Esophagus squamous epithelium (tissue), 5 donors: Measurements from ENCODE around the gene FITM1. TPM values are rescaled to one million over a fixed set of nuclear protein-coding genes. Genes with fewer than 3 reads are reported as not detected.

Source experiments
- DNase-seq: peaks from one replicate; lab custom pipeline; 2025; lab: John Stamatoyannopoulos, UW
- H3K27ac ChIP-seq, 4 donors: fragments of 200-600 bp; sonication (generic); one replicate each; pipeline ENCODE4 v1.5.1; 2016 to 2019; ENCODE audit warnings: mild to moderate bottlenecking in 1 of 4
- H3K27me3 ChIP-seq, 4 donors: fragments of 200-600 bp; sonication (generic); 1 replicate in 3 of 4; 2 replicates in 1 of 4; pipeline versions ENCODE4 v1.5.1 to v1.6.0; 2017 to 2021; ENCODE audit warnings: antibody characterized with exemption in 1 of 4
- H3K36me3 ChIP-seq, 3 donors: fragments of 200-600 bp; sonication (generic); one replicate each; pipeline ENCODE4 v1.5.1; 2016 to 2019
- H3K4me1 ChIP-seq, 3 donors: fragments of 200-600 bp; sonication (generic); one replicate each; pipeline ENCODE4 v1.5.1; 2017 to 2019
- H3K4me3 ChIP-seq, 4 donors: fragments of 200-600 bp; sonication (generic); 1 replicate in 3 of 4; 2 replicates in 1 of 4; pipeline ENCODE4 v1.5.1; 2016 to 2019; ENCODE audit warnings: mild to moderate bottlenecking in 2 of 4, moderate library complexity in 1 of 4
- H3K9me3 ChIP-seq, 3 donors: fragments of 200-600 bp; sonication (generic); one replicate each; pipeline ENCODE4 v1.5.1; 2016 to 2019
- CTCF ChIP-seq, 6 experiments: fragments of 450-650 bp in 4 of 6; fragments of 200-600 bp in 2 of 6; sonication (generic) in 2 of 6; IDR thresholded peaks; one replicate each; pipeline ENCODE4 v1.5.1; 2016 to 2019; ENCODE audit warnings: antibody characterized with exemption in 6 of 6, mild to moderate bottlenecking in 4 of 6, moderate library complexity in 4 of 6
- POLR2A ChIP-seq, 4 donors: fragments of 450-650 bp; IDR thresholded peaks; one replicate each; pipeline ENCODE4 v1.6.1; 2017; ENCODE audit warnings: antibody characterized with exemption in 4 of 4, mild to moderate bottlenecking in 4 of 4, moderate library complexity in 3 of 4
- WGBS, 2 donors: methylation state at CpG; one replicate each; pipeline ENCODE4 v1.1.5; 2018; 5-methylcytosine and 5-hydroxymethylcytosine counted together
- intact Hi-C: fragments of 100-400 bp; cut with DNase I; formaldehyde crosslinking; loops from one replicate; pipeline ENCODE4 v1.15.0; 2022
- total RNA-seq, 4 donors: library from RNA; depleted of rRNA; stranded (reverse); fragments of >200 nt; gene quantifications; one replicate each; pipeline ENCODE4 v1.1.0, GENCODE V29; 2016
- donor health status: DM: yes; HTN: yes; CAD: no.

The FITM1 gene
- total RNA-seq, 4 donors from 2014 or later = 0.42 to 3.7 (median 0.95) TPM; not detected in 1

- intact Hi-C loops = no loop called here
- H3K27ac ChIP-seq = peak within 1 kb of the TSS; percentile 96 to 98 (median 98)
- TF ChIP-seq CTCF (IDR thresholded peaks at IDR 0.05) (peak in 3 of 6 experiments; percentile 11 to 27 (median 16)), POLR2A (IDR thresholded peaks at IDR 0.05) (peak in 1 of 4 donors; percentile 71)
Observed at GRCh38 chr14:24093901-24094840, 36.3 kb upstream of the FITM1 start, which contains the start of gene PCK2. Gene PCK2 (plus strand): TSS chr14:24094311. CDS start chr14:24094406, 95 bp downstream.

GRCh38 chr14:24094841-24095270 is 35.6 kb upstream of the FITM1 start:
- TF ChIP-seq CTCF (IDR thresholded peaks at IDR 0.05) = no peak
- TF ChIP-seq POLR2A (IDR thresholded peaks at IDR 0.05) = no peak
- intact Hi-C loops = no loop called here
- peak overlapping the region; percentile 90 to 96 (median 94) for H3K4me3 ChIP-seq
- peak overlapping the region; percentile 96 to 98 (median 98) for H3K27ac ChIP-seq
- peaks cover 0 to 24% (median 0%) of the 10 kb centered on the region in 3 donors for H3K36me3 ChIP-seq
- DNase-seq = no peak
- H3K9me3 ChIP-seq = no peaks in the 10 kb centered on the region
- no peaks in the 10 kb centered on the region for H3K27me3 ChIP-seq
- WGBS, 2 donors = 8 to 17% methylated on average over 8 of the region's 14 CpGs
- peaks cover 18 to 30% (median 21%) of the 10 kb centered on the region in 3 donors for H3K4me1 ChIP-seq

More at GRCh38 chr14:24093901-24094840, 36.3 kb upstream of the FITM1 start, which contains the start of gene PCK2:
- Histone ChIP-seq H3K36me3 (peaks cover 0 to 17% (median 0%) of the 10 kb centered on the region in 3 donors), H3K4me1 (peaks cover 18 to 30% (median 21%) of the 10 kb centered on the region in 3 donors), H3K4me3 (peak within 1 kb of the TSS; percentile 90 to 96 (median 94)), H3K9me3 (no peaks in the 10 kb centered on the region), H3K27me3 (no peaks in the 10 kb centered on the region)
- peak; percentile 72 for DNase-seq
- 0% methylated on average over 22 to 23 of the region's 68 CpGs for WGBS, 2 donors

GRCh38 chr14:24095271-24096068 is 35.0 kb upstream of the FITM1 start:
- intact Hi-C loops = no loop called here
- Histone ChIP-seq H3K27ac (peak overlapping the region; percentile 96 to 98 (median 98)), H3K27me3 (no peaks in the 10 kb centered on the region), H3K36me3 (peaks cover 0 to 30% (median 0%) of the 10 kb centered on the region in 3 donors), H3K4me3 (peak overlapping the region; percentile 90 to 96 (median 94)), H3K9me3 (no peaks in the 10 kb centered on the region), H3K4me1 (peaks cover 18 to 30% (median 21%) of the 10 kb centered on the region in 3 donors)
- WGBS, 2 donors = 52 to 62% methylated on average over 7 to 9 of the region's 12 CpGs
- DNase-seq = no peak
- TF ChIP-seq CTCF (IDR thresholded peaks at IDR 0.05) = no peak
- TF ChIP-seq POLR2A (IDR thresholded peaks at IDR 0.05) = peak in 1 of 4 donors; percentile 26

- no peak for DNase-seq
- H3K36me3 ChIP-seq = peaks cover 0 to 42% (median 0%) of the 10 kb centered on the region in 3 donors
- no peak for TF ChIP-seq CTCF (IDR thresholded peaks at IDR 0.05)
- TF ChIP-seq POLR2A (IDR thresholded peaks at IDR 0.05) = no peak
- H3K4me3 ChIP-seq = no peak overlapping the region
- no peaks in the 10 kb centered on the region for H3K9me3 ChIP-seq
- no peaks in the 10 kb centered on the region for H3K27me3 ChIP-seq
- WGBS, 2 donors = 87 to 91% methylated on average over 3 to 4 of the region's 8 CpGs
- H3K4me1 ChIP-seq = peaks cover 18 to 30% (median 21%) of the 10 kb centered on the region in 3 donors
- intact Hi-C loops = no loop called here
- no peak overlapping the region for H3K27ac ChIP-seq
Observed at GRCh38 chr14:24096545-24097181, 33.8 kb upstream of the FITM1 start.
